ENCODE results near the gene UBQLN4. TPM values are rescaled to one million over a fixed set of nuclear protein-coding genes. Genes with fewer than 3 reads are reported as not detected.
"Not testable (repeated sequence)": the region's sequence is repeated elsewhere in the genome, so short reads cannot be mapped to it uniquely, and the experiment has no call there.

The UBQLN4 gene
- total and polyA plus RNA-seq, 2 donors (not counting 3 experiments of a cell fraction or from before 2014, with no cell fraction given) = 50.5 to 50.8 TPM

DNA sequence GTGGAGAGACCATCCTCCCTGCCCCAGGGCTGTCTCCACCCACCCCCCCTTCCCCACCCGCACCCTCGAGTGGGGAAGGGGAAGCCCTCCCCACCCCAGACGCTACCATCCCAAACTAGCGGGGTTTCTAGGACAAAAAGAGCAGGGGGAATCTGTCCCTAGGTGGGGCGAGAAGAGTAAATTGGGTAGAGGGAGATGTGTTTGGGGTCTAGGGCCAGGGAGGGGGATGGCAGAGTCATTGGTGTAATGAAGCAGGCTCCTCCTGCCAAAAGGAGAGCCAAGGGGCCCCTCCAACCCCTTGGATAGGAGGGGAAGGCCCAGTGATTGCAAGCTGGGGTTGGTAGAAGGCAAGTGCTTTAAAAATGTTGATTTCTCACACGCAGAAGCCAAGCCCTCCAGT, 18.7 kb upstream of the UBQLN4 start:
- POLR2A ChIA-PET = no interaction called here
- H3K4me2 ChIP-seq (ENCODE audit: insufficient read depth, low read length) = no peak overlapping the region
- no peak for FAIRE-seq
- H3K27me3 ChIP-seq (ENCODE audit: control insufficient read depth in 2 of 2, insufficient read depth in 2 of 2, low read length in 2 of 2) = no peaks in the 10 kb centered on the region
- H3K9ac ChIP-seq (replicated peaks; ENCODE audit: extremely low read depth, insufficient read depth, low read length) = no peak overlapping the region
- TF ChIP-seq FOS (IDR thresholded peaks at IDR 0.05; ENCODE audit: borderline replicate concordance, insufficient read depth, low read length) = no peak
- CTCF ChIA-PET = no interaction called here
- intact Hi-C loops (cut with micrococcal nuclease) (no loop called here), dilution Hi-C loops (cut with MboI; ENCODE audit: extremely low pct_ligation_motif_present, low sequenced_read_pairs) (no loop called here)
- H3K27ac ChIP-seq (ENCODE audit: insufficient read depth, low read depth, low read length) = no peak overlapping the region
- no peak overlapping the region for H2AFZ ChIP-seq (ENCODE audit: low read depth, low read length)
- no TSS peak for BruUV-seq (replicated peaks)
- no peaks in the 10 kb centered on the region for H4K20me1 ChIP-seq (replicated peaks; ENCODE audit: control insufficient read depth, extremely low read depth, insufficient read depth, low read length)
- no peaks in the 10 kb centered on the region for H3K9me3 ChIP-seq (replicated peaks; ENCODE audit: control insufficient read depth, insufficient read depth, low read length)
- H3K4me3 ChIP-seq (replicated peaks in 1 of 3; ENCODE audit: insufficient read depth in 1 of 3, low read depth in 1 of 3, low read length in 3 of 3) = no peak overlapping the region
- H3K36me3 ChIP-seq (ENCODE audit: control insufficient read depth in 2 of 2, extremely low read depth in 1 of 2, insufficient read depth in 2 of 2, low read length in 2 of 2) = peaks cover 4 to 31% of the 10 kb centered on the region in 2 experiments
- peaks cover 7% of the 10 kb centered on the region for H3K79me2 ChIP-seq (ENCODE audit: control insufficient read depth, insufficient read depth, low read length)
- no peak for DNase-seq (ENCODE audit: low read depth, low spot score)
- H3K4me1 ChIP-seq (ENCODE audit: control insufficient read depth, extremely low read depth, insufficient read depth, low read length) = peaks cover 6% of the 10 kb centered on the region
- H3K9me1 ChIP-seq (replicated peaks; ENCODE audit: control insufficient read depth, extremely low read depth, insufficient read depth, low read length) = no peaks in the 10 kb centered on the region

DNA sequence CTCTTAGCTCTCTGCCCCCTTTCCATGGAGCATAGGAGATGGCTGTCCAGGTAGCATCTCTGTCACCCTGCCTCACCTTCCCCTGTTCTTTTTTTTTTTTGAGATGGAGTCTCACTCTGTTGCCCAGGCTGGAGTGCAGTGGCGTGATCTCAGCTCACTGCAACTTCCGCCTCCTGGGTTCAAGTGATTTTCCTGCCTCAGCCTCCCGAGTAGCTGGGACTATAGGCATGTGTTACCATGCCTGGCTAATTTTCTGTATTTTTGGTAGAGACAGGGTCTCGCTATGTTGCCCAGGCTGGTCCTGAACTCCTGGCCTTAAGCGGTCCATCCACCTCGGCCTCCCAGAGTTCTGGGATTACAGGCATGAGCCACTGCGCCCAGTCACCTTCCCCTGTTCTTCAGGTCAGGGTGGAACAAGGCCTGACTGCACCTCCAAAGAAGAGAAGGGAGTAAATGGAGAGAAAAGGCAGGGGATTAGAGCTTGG, 17.8 kb upstream of the UBQLN4 start:
- H3K4me3 ChIP-seq (replicated peaks in 1 of 3; ENCODE audit: insufficient read depth in 1 of 3, low read depth in 1 of 3, low read length in 3 of 3); POLR2A ChIA-PET; H3K4me1 ChIP-seq (ENCODE audit: control insufficient read depth, extremely low read depth, insufficient read depth, low read length); H3K9ac ChIP-seq (replicated peaks; ENCODE audit: extremely low read depth, insufficient read depth, low read length); dilution Hi-C loops (cut with MboI; ENCODE audit: extremely low pct_ligation_motif_present, low sequenced_read_pairs); FAIRE-seq; H3K27me3 ChIP-seq (ENCODE audit: control insufficient read depth in 2 of 2, insufficient read depth in 2 of 2, low read length in 2 of 2); BruUV-seq (replicated peaks); H4K20me1 ChIP-seq (replicated peaks; ENCODE audit: control insufficient read depth, extremely low read depth, insufficient read depth, low read length); H2AFZ ChIP-seq (ENCODE audit: low read depth, low read length); H3K9me1 ChIP-seq (replicated peaks; ENCODE audit: control insufficient read depth, extremely low read depth, insufficient read depth, low read length); H3K27ac ChIP-seq (ENCODE audit: insufficient read depth, low read depth, low read length); H3K79me2 ChIP-seq (ENCODE audit: control insufficient read depth, insufficient read depth, low read length); H3K9me3 ChIP-seq (replicated peaks; ENCODE audit: control insufficient read depth, insufficient read depth, low read length); DNase-seq (ENCODE audit: low read depth, low spot score); H3K4me2 ChIP-seq (ENCODE audit: insufficient read depth, low read length); intact Hi-C loops (cut with micrococcal nuclease): not testable (repeated sequence)
- CTCF ChIA-PET = interaction anchor here (1.4 kb wide), 1 partner anchor 154 kb away, joined by 3 read pairs; no protein-coding TSS in a partner anchor
- H3K36me3 ChIP-seq (ENCODE audit: control insufficient read depth in 2 of 2, extremely low read depth in 1 of 2, insufficient read depth in 2 of 2, low read length in 2 of 2) = peaks cover 0 to 23% of the 10 kb centered on the region in 2 experiments

All from endothelial cell of umbilical vein (primary cell).